ENCODE data around the gene RGS11.

DNA sequence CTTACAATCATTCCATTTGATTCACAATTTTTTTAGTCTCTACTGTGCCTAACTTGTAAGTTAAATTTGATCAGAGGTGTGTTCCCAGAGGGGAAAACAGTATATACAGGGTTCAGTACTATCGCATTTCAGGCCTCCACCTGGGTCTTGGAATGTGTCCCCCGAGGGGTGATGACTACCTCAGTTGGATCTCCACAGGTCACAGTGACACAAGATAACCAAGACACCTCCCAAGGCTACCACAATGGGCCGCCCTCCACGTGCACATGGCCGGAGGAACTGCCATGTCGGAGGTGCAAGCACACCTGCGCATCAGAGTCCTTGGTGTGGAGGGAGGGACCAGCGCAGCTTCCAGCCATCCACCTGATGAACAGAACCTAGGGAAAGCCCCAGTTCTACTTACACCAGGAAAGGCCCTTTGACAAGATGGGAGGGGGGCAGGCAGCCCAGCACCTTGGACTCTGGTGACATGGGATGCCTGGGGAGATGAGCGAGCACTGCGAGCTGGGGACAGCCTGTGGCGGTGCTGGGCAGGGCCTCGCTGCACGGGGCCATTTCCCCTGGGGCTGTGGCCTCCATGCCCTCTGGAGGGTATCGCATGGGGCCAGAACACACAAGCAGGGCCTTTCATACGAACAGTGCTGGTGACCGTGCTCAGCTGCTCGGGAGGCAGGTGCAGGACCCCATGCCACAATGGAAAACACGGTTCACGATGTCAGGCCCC is 41.2 kb upstream of the RGS11 start:
- TF ChIP-seq EZH2 (IDR thresholded peaks at IDR 0.05; ENCODE audit: insufficient read depth, poor library complexity, severe bottlenecking), result no peak
- TF ChIP-seq EZH2phosphoT487 (IDR thresholded peaks at IDR 0.05; ENCODE audit: insufficient read depth, low read depth), result no peak
